DMS153 treated with DMSO at 0.1 percent for 48 hours (cell line): ENCODE results near the gene SERINC4.

Experiments
- DNase-seq: peaks from one replicate; lab custom pipeline; 2025; ENCODE audit not compliant: unreplicated experiment; lab: John Stamatoyannopoulos, UW

The SERINC4 gene

DNA sequence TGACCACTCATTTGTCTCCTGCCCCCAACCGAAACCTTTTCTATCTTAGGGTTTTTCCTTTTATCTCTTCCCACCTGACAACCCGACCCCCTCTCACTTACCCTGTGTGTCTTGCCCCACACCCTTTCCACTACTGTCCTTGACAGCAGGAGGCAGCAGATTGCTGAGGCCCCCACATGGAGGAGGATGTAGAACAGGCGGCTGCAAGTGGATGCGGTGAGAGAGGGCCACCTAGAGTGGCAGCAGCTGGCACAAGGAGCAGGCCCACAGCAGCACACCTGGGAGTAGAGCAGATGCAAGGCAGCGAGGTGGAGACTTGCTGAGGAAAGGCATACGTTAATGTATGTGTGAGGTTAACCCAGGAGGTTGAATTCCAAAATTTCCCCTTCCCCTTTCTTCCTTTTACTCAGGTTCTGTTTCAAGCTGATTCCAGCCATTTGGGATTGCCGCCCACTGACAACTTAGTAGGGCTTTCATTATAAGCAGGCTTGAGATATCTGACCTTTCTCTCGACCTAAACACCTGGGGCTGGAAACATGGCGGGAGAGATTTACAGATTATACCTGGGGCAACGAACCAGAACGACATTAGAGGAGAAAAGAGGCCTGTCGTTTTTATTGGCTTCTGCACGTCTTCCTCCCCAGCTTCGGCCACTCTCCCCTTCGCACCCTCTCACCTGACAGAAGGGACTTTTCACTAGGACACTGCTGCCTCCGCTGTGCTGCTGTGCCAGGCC is 643 bp downstream of the SERINC4 start:
- DNase-seq: no peak

DNA sequence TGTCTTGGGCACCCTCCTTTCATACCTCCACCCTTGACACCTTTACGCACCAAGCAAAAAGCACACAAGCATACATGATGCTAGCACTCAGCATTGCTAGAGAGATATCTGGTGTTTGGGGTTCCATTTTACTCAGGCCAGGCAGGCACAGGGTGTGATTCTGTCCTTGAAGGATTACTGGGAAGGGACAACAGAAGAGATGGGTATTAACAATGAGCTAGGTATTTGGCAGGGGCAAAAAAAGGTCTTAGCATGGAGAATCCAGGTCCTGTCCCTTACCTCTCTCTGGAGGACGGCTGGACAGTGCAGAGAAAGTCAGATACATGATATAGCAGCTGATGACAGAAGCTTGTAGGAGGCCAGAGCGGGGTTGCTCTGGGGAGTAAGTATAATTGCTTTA is 3.5 kb downstream of the SERINC4 start:
- DNase-seq: no peak

DNA sequence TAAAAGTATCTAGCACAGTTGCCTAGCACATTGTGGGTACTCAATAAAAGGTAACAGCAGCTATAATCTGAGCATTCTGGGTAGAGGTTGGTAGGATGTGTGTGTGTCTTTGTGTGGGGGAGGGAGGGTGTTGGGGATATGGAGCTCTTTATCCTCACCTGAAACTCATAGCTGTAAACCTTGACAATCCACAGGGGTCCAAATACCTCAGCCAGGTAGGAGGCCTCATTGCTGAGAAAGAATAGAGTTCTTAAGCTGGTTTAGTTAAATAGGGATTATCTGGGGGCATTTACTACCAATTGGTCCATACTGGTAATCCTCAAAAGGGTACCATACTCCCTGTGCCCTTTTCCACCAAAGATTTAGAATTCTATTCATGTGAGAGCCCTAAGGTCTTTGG is 4.0 kb downstream of the SERINC4 start:
- DNase-seq: no peak

DNA sequence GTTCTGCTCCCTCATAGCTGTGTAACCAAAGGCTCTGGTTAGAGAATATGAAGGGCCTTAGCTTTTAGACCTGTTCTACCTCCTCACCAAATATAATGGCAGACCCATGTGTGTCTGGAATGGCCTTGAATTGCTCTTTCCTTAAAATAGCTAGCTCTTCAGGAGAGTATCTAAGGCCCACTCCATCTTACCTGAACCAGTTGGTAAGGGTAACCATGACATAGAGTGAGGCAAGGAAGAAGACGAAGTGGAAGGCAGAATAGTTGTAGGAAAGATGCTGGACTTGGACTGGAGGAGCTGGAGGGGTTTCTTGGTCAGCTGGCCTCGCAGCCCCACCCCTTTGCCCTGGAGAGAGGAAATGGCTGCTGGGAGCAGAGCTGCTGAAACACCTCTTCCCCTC is 4.8 kb downstream of the SERINC4 start:
- no peak for DNase-seq

DNA sequence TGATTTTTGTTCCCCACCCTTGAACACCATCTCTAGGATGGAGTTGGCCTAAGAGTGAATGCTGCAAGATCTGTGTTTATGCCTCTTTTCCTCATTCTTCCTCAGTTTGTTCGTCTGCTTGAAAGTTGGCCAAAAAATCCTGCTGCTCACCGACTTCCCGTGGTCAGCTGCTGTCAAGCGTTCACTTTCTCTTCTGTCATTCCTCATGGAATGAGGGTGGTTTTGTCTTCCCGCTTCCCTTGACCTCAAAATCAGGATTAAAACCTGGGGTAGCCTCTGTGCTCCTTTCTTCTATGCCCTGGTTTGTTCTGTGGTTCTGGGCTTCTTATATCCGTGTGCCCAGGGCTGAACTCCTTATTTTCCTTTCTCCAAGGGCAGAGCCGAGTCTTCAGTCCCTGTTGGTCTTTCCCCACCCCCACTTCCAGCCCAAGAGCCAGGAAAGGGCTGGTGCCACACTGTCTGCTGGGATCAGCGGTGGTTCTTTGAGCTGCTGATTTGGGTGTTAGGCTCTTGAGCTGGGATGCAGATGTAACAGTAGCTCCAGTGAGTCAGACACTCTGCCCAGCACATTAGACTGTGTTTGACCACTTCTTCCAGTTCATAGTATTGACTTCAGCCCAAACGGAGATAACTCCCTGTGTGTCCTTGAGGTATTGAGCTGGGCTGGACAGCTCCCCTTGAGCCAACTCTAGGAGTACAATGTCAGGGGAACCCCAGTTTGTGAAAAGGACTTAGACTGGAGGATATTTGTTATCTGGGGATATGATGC is 5.6 kb downstream of the SERINC4 start:
- DNase-seq: no peak

DNA sequence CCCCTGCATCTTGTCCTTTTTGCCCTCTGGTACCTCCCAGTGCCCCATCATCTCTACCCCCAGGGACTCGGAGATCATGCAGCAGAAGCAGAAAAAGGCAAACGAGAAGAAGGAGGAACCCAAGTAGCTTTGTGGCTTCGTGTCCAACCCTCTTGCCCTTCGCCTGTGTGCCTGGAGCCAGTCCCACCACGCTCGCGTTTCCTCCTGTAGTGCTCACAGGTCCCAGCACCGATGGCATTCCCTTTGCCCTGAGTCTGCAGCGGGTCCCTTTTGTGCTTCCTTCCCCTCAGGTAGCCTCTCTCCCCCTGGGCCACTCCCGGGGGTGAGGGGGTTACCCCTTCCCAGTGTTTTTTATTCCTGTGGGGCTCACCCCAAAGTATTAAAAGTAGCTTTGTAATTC is 6.4 kb downstream of the SERINC4 start:
- no peak for DNase-seq

DNA sequence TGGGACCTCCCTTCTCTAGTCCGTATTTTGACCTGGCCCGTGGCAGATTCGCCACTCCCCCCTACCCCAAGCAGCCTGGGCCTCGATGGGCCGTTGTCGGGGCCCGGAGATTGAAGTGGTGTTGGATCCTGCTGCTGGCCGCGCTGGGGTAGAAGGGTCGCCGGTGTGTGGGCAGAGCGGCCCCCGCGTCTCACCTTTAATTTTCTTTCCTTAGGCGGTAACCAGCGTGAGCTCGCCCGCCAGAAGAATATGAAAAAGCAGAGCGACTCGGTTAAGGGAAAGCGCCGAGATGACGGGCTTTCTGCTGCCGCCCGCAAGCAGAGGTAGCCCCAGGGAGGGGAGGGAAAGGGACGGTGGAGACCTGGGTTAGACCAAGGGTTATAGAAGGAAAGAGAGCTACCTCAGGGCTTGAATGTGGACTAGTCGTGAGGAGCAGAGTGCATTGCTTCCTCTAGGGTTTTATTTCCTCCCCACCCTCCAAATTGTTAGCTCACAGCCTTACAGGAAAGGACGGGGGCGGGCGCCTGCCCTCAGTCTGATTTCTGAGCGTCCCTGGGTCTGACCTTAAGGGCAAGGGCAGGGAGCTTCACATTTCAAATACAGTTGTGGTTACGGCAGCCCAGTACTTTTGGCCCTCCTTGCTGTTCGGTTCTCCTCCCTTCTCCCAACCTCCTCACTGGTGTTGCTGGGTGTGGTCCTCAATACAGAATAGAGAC is 7.1 kb downstream of the SERINC4 start:
- no peak for DNase-seq

DNA sequence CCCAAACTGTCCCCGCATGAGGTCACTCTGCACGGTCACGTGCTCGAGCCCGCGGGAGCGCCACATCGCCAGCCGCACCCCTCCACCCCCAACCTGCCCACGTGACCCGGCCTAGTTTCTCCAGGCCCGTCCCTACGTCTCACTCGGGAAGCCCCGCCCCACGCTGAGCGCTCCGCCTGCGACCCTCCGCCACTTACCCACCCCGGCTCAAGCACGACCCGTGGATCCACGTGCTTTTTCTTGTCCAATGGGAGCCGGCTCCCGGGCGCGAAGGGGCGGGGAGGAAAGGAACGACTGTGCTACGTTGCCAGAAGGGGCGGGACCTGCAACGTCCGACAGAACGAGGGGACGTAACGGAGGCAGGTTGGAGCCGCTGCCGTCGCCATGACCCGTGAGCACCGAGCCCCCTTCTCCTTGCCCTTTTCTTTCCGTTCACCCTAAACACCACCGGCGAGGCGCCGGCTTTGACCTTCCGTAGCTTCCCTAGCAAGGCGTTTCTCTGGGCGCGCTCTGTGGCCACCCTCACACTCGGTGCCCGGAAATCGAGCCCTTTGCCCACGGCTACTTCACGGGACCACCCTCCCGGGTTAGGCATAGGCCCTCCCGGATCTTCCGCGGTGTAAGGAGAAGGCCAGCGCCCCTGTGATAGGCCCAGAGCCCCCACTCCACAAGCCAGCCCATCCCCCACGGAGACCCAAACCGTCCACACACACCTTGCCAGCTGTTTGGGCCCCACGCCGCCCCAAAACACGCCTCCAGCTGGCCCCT is 7.8 kb downstream of the SERINC4 start, which contains the start of gene SERF2:
TSS of gene SERF2 (plus strand) at position 328 of the 768 bp plus-strand sequence. CDS start at position 385, 57 bp downstream.
- peak; percentile 48 for DNase-seq

DNA sequence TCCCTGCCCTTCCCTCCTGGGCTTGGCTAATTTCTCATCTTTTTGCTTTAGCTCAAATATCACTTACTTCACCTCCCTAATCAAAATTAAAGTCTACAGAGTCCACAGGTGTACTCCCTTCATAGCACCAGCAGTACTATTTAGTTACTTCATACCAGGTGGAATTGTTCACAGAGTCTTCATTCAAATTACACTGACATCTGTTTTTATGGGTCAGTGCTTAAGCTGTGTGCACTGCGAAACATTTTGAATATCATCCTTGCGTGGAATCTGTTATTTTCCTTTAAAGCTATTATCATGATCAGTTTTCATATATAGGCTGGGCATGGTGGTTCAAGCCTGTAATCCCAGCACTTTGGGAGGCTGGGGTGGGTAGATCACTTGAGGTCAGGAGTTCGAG is 10.6 kb downstream of the SERINC4 start:
- DNase-seq: no peak

DNA sequence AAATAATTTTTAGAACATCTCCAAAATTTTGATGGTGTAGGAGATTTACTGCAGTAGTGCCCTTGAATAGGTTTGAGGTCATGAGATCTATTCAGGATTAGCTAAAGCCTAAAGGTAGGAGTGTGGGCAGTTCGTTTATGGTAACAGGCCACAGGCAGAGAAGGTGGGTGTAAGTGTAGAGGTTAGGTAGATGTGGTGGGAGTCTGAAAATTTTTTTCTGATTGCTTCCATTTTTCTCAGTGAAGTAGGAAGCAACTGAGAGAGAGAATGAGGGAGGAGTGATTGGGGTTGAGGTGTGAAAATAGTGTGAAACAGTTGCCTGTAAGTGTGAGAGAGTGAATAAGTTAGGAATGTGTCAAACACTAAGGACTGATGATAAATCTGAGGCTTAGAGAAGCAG is 21.0 kb downstream of the SERINC4 start:
- DNase-seq: no peak

DNA sequence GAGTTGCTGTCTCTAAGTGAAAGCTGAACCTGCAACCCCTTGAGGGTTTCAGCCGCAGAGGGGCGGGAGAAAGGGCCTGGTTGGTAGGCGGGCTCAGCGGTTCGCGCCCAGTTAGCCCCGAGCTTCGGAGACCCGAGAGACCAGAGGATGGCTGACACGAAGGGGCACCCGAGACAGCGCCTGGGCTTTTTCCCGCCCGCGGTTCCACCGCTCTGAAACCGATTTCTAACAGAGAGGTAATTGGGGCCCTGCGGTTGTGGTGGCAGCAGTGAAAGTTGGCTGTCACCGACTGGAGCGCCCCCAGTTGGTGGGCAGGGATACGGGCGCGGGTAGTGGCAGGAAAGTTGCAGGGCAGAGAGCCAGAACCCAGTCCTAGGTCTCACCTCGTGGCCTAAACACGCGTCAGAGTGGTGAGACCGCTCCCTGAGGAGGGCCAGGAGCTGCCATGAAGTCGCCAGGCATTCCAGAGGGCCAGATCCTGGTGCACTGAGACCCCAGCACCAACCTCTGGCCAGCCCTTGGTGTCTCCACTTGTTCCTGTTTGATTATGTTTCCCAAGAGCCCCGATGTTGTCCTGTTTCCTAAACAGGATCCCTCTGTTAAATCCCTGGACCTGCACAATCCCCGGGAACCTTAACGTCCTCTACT is 22.6 kb downstream of the SERINC4 start:
- peak; percentile 41 for DNase-seq

DNA sequence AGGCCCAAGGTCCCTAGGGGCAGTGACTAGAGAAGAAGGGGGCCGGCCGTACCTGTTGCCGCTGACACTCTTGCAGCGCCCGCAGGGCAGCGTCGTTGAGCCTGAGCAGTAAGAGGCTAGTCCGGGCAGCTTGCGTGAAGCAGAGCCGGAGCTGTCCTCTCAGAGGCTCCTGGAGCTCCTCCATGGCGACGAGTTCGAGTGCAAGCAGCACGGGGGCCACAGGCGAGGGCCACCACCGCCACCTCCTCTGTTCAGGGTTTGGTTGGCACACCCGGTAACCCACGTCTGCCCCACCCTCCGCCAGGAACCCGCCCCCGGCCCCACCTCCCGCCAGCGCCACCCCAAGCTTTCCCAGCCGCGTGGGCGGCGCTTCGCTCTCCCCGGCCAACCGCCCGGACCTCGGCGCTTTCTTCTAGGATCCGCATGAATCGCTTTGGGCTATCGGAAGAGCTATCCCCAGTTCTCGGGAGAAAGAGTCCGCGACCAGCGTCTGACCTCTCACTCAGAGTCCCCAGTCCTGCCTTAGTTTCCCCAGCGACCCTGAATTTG is 23.2 kb downstream of the SERINC4 start, which contains the start of gene ELL3:
TSS of gene ELL3 (minus strand) at position 249 of the 549 bp plus-strand sequence. CDS start at position 184, 65 bp downstream.
- peak; percentile 65 for DNase-seq

DNA sequence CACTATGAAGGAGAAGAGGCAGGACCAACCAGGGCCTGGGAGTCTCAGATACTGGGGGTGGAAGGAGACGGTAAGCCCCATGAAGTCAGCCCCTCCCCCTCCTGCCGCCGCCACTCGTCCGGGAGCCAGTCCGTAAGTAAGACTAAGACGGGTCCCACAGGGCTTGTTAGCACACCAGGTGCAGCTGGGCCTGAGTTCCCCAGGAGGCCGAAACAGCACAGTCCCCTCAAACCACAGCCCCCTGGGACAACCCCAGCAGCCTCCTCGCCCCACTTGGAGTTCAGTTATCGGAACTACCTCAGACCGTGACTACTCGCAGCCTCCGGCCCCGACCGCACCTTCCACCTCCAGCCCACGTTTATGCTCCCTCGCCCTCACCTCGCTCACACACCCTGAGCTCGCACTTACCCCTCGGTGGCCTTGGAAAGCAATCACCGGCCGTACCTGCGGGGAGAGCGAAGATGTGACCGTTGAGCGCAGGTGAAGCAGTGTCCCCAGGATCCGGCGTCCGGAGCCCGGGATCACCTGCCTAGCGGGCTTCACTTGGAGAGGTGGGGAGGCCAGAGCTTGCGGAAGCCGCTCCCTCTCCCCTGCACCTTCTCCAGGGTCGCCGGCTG is 23.8 kb downstream of the SERINC4 start:
- DNase-seq: no peak

DNA sequence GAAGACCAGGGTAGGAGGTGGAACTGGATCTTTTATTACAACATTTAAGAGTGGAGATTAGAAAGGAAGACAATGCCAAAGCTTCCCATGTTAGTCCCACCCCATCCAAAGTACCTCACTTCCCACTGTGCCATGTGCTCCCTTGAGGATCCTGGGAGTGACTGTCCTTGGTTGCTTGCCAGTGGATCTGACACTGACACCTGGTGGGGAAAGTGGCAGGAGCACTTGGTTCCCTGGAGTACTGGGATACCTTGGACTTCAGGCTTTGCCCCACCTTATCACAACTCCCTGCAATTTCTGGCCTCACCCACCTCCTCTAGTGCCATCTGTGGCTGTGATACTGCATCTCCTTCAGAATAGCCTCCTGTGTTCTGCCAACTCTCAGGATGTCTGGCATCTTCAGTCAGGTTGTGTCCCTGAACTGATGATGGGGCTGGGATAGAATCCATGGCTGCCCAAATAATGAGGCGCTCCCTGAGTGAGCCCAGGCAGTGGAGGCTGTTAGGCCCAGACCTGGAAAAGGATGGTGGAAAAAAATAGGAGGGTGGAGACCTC is 24.5 kb downstream of the SERINC4 start:
- DNase-seq: peak; percentile 10

DNA sequence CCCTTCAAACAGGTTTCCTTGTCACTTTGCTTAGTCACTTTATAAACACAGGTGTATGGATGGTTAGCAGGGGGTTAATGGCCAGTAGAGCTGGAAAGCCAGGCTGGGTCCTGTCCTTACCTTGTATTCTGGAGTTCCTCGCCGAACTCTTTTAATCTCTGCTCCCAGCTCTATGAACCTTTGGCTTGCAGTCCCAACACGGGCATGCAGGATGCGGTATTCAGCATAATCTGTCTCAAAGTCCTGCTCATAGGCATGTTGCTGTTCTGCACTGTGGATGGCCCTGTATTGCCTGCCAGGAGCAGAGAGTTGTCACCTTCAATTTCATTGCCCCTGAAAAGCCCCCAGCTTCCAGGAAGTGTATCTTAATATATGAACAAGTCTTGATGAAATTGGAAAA is 26.0 kb downstream of the SERINC4 start:
- no peak for DNase-seq

DNA sequence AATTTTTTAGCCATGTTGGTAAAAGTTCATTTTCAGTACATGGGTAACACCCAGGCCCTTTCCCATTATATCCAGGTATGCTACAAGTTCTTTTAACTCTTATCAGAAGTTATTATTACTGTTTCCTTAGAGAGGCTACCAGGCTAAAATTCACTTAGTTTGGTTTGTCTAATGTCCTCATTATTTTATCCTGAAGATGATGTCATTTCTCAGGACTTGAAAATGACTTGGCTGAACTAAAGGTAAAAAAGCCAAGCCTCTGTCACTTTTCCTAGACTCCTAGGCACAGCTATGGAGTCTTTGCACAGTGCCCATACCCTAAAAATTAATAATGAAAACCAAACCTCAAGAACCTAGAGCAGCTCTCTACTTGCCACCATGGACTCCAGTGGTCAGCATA is 27.4 kb downstream of the SERINC4 start:
- DNase-seq: no peak

DNA sequence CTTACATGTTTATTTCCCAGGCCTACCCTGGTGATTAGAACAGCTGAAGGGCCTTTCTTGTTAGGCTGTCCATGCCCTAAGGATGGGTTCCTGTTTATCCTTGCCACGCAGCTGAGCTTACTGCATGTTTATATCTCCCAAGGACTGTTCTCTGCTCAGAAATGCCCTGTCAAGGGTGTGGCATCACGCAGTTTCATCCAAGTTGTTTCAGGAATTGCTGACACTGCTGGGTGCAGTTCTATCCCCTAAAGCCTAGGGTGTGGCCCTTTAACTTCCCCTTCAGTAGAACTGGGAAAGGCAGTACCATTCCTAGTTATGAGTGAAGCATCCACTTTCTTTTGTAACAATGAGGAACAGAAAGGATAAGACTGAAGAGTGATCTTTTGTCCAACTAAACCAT is 28.2 kb downstream of the SERINC4 start:
- no peak for DNase-seq

DNA sequence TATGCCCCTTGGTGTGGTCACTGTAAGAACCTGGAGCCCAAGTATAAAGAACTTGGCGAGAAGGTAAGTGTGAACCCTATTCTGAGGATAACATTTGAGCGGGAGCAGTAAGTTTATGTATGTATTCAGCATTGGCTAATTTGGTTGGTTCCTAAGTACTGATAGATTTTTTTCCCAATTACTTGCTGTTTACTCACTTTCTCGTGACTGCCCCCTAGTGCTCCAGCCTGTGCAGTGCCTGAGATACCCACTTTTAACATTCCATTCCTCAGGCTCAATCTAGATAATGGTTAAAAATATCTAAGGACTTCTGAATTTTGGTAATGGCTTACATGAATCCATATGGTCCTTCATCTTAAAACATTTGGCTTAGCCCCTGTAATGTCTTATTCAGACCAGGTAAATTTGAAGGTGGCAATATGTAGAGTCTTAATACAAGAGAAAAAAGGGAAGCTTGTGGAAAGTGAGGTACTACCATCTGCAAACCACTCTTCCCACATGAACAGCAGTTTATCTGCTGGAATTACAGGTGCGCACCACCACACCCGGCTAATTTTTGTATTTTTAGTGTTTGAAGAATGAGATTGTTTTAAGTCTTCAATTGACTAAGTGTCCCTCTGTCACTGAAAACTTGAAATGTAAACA is 30.3 kb downstream of the SERINC4 start:
- no peak for DNase-seq
